Heart left ventricle (tissue), 13 donors: ENCODE data around the gene ACTA2.

Source experiments
- CTCF ChIP-seq, 12 donors: fragments of 200-600 bp; sonication (generic) in 4 of 12; IDR thresholded peaks; one replicate each; pipeline versions ENCODE4 v1.5.0 to v1.8.0; 2018 to 2022; ENCODE audit warnings: antibody characterized with exemption in 12 of 12, mild to moderate bottlenecking in 5 of 12
- POLR2A ChIP-seq, 2 donors: fragments of 450-650 bp; IDR thresholded peaks; one replicate each; pipeline ENCODE4 v1.6.1; 2017; ENCODE audit warnings: antibody characterized with exemption in 2 of 2, mild to moderate bottlenecking in 2 of 2, moderate library complexity in 2 of 2
- donor health status: ischemic (EF 13 %, LVEDD 7.1; RV severe dilation, severe dysfunction).
- donor health status: DM: no; HTN: yes; CAD: no.
- donor health status: DM: no; HTN: no; CAD: no.
- donor health status: ischemic (EF 25% LVEDD 6.9; RV normal size, moderate dysfunction).
- donor health status: ischemic (EF 25% LVEDD 5.7; RV mildly dilated, moderate dysfunction).
- donor health status: ischemic (EF 35%, LVEDD 5.7; RV mildly dilated, moderate dysfunction).
- donor health status: nonischemic (EF 11% LVEDD 7.7; RV severe dilation, severe dysfunction).
- donor health status: DM: yes; HTN: yes; CAD: no.
- donor health status: PGD.
- donor health status: ischemic (EF 29% LVEDD 5.4; RV normal size, mild dysfunction).
- donor health status: nonischemic (EF 23%, LVEDD 6.1; RV moderate dilation, normal function).

- TF ChIP-seq POLR2A (IDR thresholded peaks at IDR 0.05) (no peak), CTCF (IDR thresholded peaks at IDR 0.05) (no peak)
Measured at GRCh38 chr10:88893611-88894010, 59.0 kb downstream of the ACTA2 start.
